Kidney (tissue), 14 donors: ENCODE results near the gene ERCC6. TPM values are rescaled to one million over a fixed set of nuclear protein-coding genes. Genes with fewer than 3 reads are reported as not detected.

Experiments used
- DNase-seq, 5 donors: peaks; one replicate each; pipeline ENCODE4 v3.0.0-alpha.2; 2013 to 2020
- FAIRE-seq: peaks from 2 replicates; lab custom pipeline; 2012; peaks lifted over from hg19 to GRCh38; lab: Jason Lieb, UNC
- H3K27ac ChIP-seq, 2 donors: one replicate each; pipeline ENCODE4 v1.7.0; 2013; ENCODE audit warnings: low read depth in 2 of 2, low read length in 2 of 2, inconsistent platforms in 1 of 2
- H3K27me3 ChIP-seq: one replicate; pipeline ENCODE4 v1.7.1; 2013; ENCODE audit warnings: low read length, inconsistent platforms; ENCODE audit not compliant: control insufficient read depth, insufficient read depth
- H3K36me3 ChIP-seq, 3 donors: one replicate each; pipeline versions ENCODE4 v1.7.0 to v1.7.1; 2013; ENCODE audit warnings: low read length in 3 of 3, control low read depth in 1 of 3, inconsistent platforms in 1 of 3; ENCODE audit not compliant: insufficient read depth in 3 of 3, control insufficient read depth in 2 of 3
- H3K4me1 ChIP-seq, 3 donors: one replicate each; pipeline versions ENCODE4 v1.7.0 to v1.7.1; 2013; ENCODE audit warnings: low read length in 3 of 3, inconsistent platforms in 1 of 3, low read depth in 1 of 3; ENCODE audit not compliant: control insufficient read depth in 2 of 3, insufficient read depth in 2 of 3
- H3K4me3 ChIP-seq, 3 donors: one replicate each; pipeline versions ENCODE4 v1.7.0 to v1.8.1; 2013; ENCODE audit warnings: low read length in 3 of 3, control low read depth in 1 of 3, inconsistent platforms in 1 of 3
- H3K9ac ChIP-seq, 3 donors: one replicate each; pipeline versions ENCODE4 v1.7.0 to v1.7.1; 2013; ENCODE audit warnings: low read length in 3 of 3, control low read depth in 1 of 3, inconsistent platforms in 1 of 3
- H3K9me3 ChIP-seq, 3 donors: one replicate each; pipeline versions ENCODE4 v1.7.0 to v1.7.1; 2013; ENCODE audit warnings: low read length in 3 of 3, control low read depth in 1 of 3, inconsistent platforms in 1 of 3; ENCODE audit not compliant: control insufficient read depth in 2 of 3, insufficient read depth in 1 of 3
- CTCF ChIP-seq: IDR thresholded peaks from 3 replicates; pipeline ENCODE4 v1.5.1; 2012; ENCODE audit warnings: mild to moderate bottlenecking, moderate library complexity, borderline replicate concordance; ENCODE audit not compliant: insufficient read depth; ENCODE audit errors: extremely low read depth
- intact Hi-C: fragments of 100-400 bp; cut with DNase I; formaldehyde crosslinking; loops from one replicate; pipeline ENCODE4 v1.11.1; 2022
- polyA plus RNA-seq: library from polyadenylated mRNA; stranded (reverse); fragments of 350-450 nt; fragmentation: Illumina TruSeq; extraction: RNeasy Lipid Tissue Mini Kit (QIAGEN cat#74804); gene quantifications from one replicate; pipeline ENCODE4 v1.2.3, GENCODE V29; 2014; ENCODE audit warnings: low read depth, low replicate concordance; ENCODE audit not compliant: insufficient read depth
- total RNA-seq: library from RNA; stranded (reverse); fragmentation: NEBNext Ultra II Directional; extraction: Animal tissue kit (Norgen Biotek cat#: 25700); gene quantifications from one replicate; pipeline ENCODE4 v1.2.1, GENCODE V29; 2021
- donor health status: control.
- donor health status: control.
- donor health status: control.
- donor health status: control.
- donor health status: control.
- donor health status: DM: yes; HTN: yes; CAD: no.
- donor health status: Normal renal cell carcinoma (clear cell type).

The ERCC6 gene
- total and polyA plus RNA-seq, 2 donors from 2014 or later = 5.0 to 33.2 TPM

- H3K4me3 ChIP-seq = no peak overlapping the region
- H3K27ac ChIP-seq = no peak overlapping the region
- no peak for TF ChIP-seq CTCF
- H3K27me3 ChIP-seq = no peaks in the 10 kb centered on the region
- intact Hi-C loops = no loop called here
- no peak overlapping the region for H3K9ac ChIP-seq
- no peaks in the 10 kb centered on the region for H3K9me3 ChIP-seq
- FAIRE-seq (no peak), DNase-seq (peak in 2 of 5 donors; percentile 27 to 78)
- no peaks in the 10 kb centered on the region for H3K4me1 ChIP-seq
- peaks cover 5 to 44% (median 29%) of the 10 kb centered on the region in 3 donors for H3K36me3 ChIP-seq
These were observed 60.1 kb downstream of the ERCC6 start for GRCh38 chr10:49478819-49479218.

- no peaks in the 10 kb centered on the region for H3K9me3 ChIP-seq
- FAIRE-seq (no peak), DNase-seq (no peak)
- no peak overlapping the region for H3K27ac ChIP-seq
- peaks cover 8 to 48% (median 44%) of the 10 kb centered on the region in 3 donors for H3K36me3 ChIP-seq
- H3K27me3 ChIP-seq = no peaks in the 10 kb centered on the region
- H3K4me3 ChIP-seq = no peak overlapping the region
- no peak for TF ChIP-seq CTCF
- no peaks in the 10 kb centered on the region for H3K4me1 ChIP-seq
- intact Hi-C loops = no loop called here
- no peak overlapping the region for H3K9ac ChIP-seq
These were observed 64.0 kb downstream of the ERCC6 start for GRCh38 chr10:49474901-49475300.

- Histone ChIP-seq H3K4me3 (no peak overlapping the region), H3K9me3 (no peaks in the 10 kb centered on the region), H3K27me3 (no peaks in the 10 kb centered on the region), H3K27ac (no peak overlapping the region), H3K4me1 (no peaks in the 10 kb centered on the region), H3K36me3 (peaks cover 3 to 50% (median 46%) of the 10 kb centered on the region in 3 donors), H3K9ac (no peak overlapping the region)
- TF ChIP-seq CTCF = no peak
- intact Hi-C loops = no loop called here
- no peak for FAIRE-seq
- DNase-seq = no peak
These were observed 67.4 kb downstream of the ERCC6 start for GRCh38 chr10:49471532-49471931.

- peaks cover 0 to 29% (median 29%) of the 10 kb centered on the region in 3 donors for H3K36me3 ChIP-seq
- no peak for TF ChIP-seq CTCF
These were observed 73.2 kb downstream of the ERCC6 start for GRCh38 chr10:49465736-49466135.

More at GRCh38 chr10:49465736-49466135, 73.2 kb downstream of the ERCC6 start:
- no peaks in the 10 kb centered on the region for H3K27me3 ChIP-seq
- FAIRE-seq = no peak
- DNase-seq = no peak
- no peak overlapping the region for H3K9ac ChIP-seq
- no peaks in the 10 kb centered on the region for H3K9me3 ChIP-seq
- H3K4me3 ChIP-seq = no peak overlapping the region
- no peak overlapping the region for H3K27ac ChIP-seq
- H3K4me1 ChIP-seq = no peaks in the 10 kb centered on the region
- intact Hi-C loops = no loop called here
